H9 (cell line): Measurements from ENCODE around the gene AHCY. TPM values are rescaled to one million over a fixed set of nuclear protein-coding genes. Genes with fewer than 3 reads are reported as not detected.

ENCODE experiments used
- DNase-seq: peaks from one replicate; pipeline ENCODE4 v3.0.0-alpha.2; 2017
- H2AFZ ChIP-seq: one replicate; pipeline ENCODE4 v1.6.1; 2013; ENCODE audit warnings: mild to moderate bottlenecking, low read length, control low read depth, moderate library complexity
- H2AK5ac ChIP-seq: 2 replicates; pipeline ENCODE4 v1.6.1; 2013; ENCODE audit warnings: low read length, control low read depth, mixed read lengths; ENCODE audit not compliant: insufficient read length
- H2BK120ac ChIP-seq: one replicate; pipeline ENCODE4 v1.6.1; 2013; ENCODE audit warnings: low read depth, mild to moderate bottlenecking, low read length, control low read depth, inconsistent platforms; ENCODE audit not compliant: poor library complexity, severe bottlenecking
- H2BK12ac ChIP-seq: 2 replicates; pipeline ENCODE4 v1.6.1; 2013; ENCODE audit warnings: low read length, control low read depth, mixed read lengths, low read depth; ENCODE audit not compliant: insufficient read length
- H2BK15ac ChIP-seq: 2 replicates; pipeline ENCODE4 v1.6.1; 2013; ENCODE audit warnings: low read depth, low read length, control low read depth
- H2BK20ac ChIP-seq: one replicate; pipeline ENCODE4 v1.6.1; 2013; ENCODE audit warnings: low read depth, mild to moderate bottlenecking, low read length, control low read depth, inconsistent platforms; ENCODE audit not compliant: poor library complexity, severe bottlenecking
- H2BK5ac ChIP-seq: 2 replicates; pipeline ENCODE4 v1.6.1; 2013; ENCODE audit warnings: low read length, control low read depth, mixed read lengths; ENCODE audit not compliant: insufficient read length
- H3K14ac ChIP-seq: 2 replicates; pipeline ENCODE4 v1.6.1; 2013; ENCODE audit warnings: low read length, control low read depth; ENCODE audit not compliant: insufficient read depth
- H3K18ac ChIP-seq: 2 replicates; pipeline ENCODE4 v1.6.1; 2013; ENCODE audit warnings: low read depth, mild to moderate bottlenecking, mixed read lengths, low read length, control low read depth; ENCODE audit not compliant: insufficient read length
- H3K23ac ChIP-seq: 2 replicates; pipeline ENCODE4 v1.6.1; 2013; ENCODE audit warnings: low read length, control low read depth, mixed read lengths, low read depth; ENCODE audit not compliant: insufficient read length
- H3K23me2 ChIP-seq: 2 replicates; pipeline ENCODE4 v1.6.1; 2013; ENCODE audit warnings: low read depth, mild to moderate bottlenecking, mixed read lengths, low read length, control low read depth; ENCODE audit not compliant: insufficient read length, poor library complexity, severe bottlenecking
- H3K27ac ChIP-seq: 2 replicates; pipeline ENCODE4 v1.5.1; 2013; ENCODE audit warnings: low read length, control low read depth, mixed read lengths, low read depth; ENCODE audit not compliant: insufficient read length
- H3K27me3 ChIP-seq: 2 replicates; pipeline ENCODE4 v1.6.1; 2013; ENCODE audit warnings: low read length, control low read depth, inconsistent platforms; ENCODE audit not compliant: insufficient read depth
- H3K4ac ChIP-seq: 2 replicates; pipeline ENCODE4 v1.6.1; 2013; ENCODE audit warnings: low read depth, mild to moderate bottlenecking, control low read depth, inconsistent platforms, low read length, moderate library complexity
- H3K4me1 ChIP-seq: 2 replicates; pipeline ENCODE4 v1.6.1; 2013; ENCODE audit warnings: low read length, control low read depth, inconsistent platforms; ENCODE audit not compliant: insufficient read depth
- H3K4me2 ChIP-seq: 2 replicates; pipeline ENCODE4 v1.6.1; 2013; ENCODE audit warnings: low read length, control low read depth, mixed read lengths; ENCODE audit not compliant: insufficient read length, insufficient read depth
- H3K56ac ChIP-seq: 2 replicates; pipeline ENCODE4 v1.6.1; 2013; ENCODE audit warnings: low read depth, mild to moderate bottlenecking, mixed read lengths, low read length, control low read depth; ENCODE audit not compliant: insufficient read length
- H3K79me1 ChIP-seq: 2 replicates; pipeline ENCODE4 v1.6.1; 2013; ENCODE audit warnings: low read depth, mild to moderate bottlenecking, moderate library complexity, low read length, control low read depth, inconsistent platforms; ENCODE audit not compliant: insufficient read depth, poor library complexity, severe bottlenecking
- H3K79me2 ChIP-seq: 2 replicates; pipeline ENCODE4 v1.6.1; 2013; ENCODE audit warnings: low read length, control low read depth, inconsistent platforms; ENCODE audit not compliant: insufficient read depth
- H3K9ac ChIP-seq: 2 replicates; pipeline ENCODE4 v1.6.1; 2013; ENCODE audit warnings: low read length, control low read depth, mixed read lengths; ENCODE audit not compliant: insufficient read length; ENCODE audit errors: extremely low read depth
- H3K9me3 ChIP-seq: one replicate; pipeline ENCODE4 v1.6.1; 2013; ENCODE audit warnings: low read depth, low read length, inconsistent platforms; ENCODE audit not compliant: control insufficient read depth
- H3T11ph ChIP-seq: one replicate; pipeline ENCODE4 v1.6.1; 2013; ENCODE audit warnings: mild to moderate bottlenecking, low read length, control low read depth, inconsistent platforms
- H4K20me1 ChIP-seq: one replicate; pipeline ENCODE4 v1.6.1; 2013; ENCODE audit not compliant: control insufficient read depth, insufficient read length, insufficient read depth
- H4K5ac ChIP-seq: 2 replicates; pipeline ENCODE4 v1.6.1; 2013; ENCODE audit warnings: low read depth, mild to moderate bottlenecking, mixed read lengths, low read length, control low read depth; ENCODE audit not compliant: insufficient read length
- H4K8ac ChIP-seq: replicated peaks from 2 replicates; pipeline ENCODE4 v1.6.1; 2013; ENCODE audit warnings: low read length, control low read depth, mixed read lengths, low read depth; ENCODE audit not compliant: insufficient read length
- H4K91ac ChIP-seq: 2 replicates; pipeline ENCODE4 v1.6.1; 2013; ENCODE audit warnings: low read depth, mild to moderate bottlenecking, moderate library complexity, mixed read lengths, low read length, control low read depth; ENCODE audit not compliant: insufficient read length
- H3K27ac Mint-ChIP-seq, 3 experiments: 2 replicates in 2 of 3; 3 replicates in 1 of 3; pipeline ENCODE4 v1.8.0; 2020 to 2021; ENCODE audit warnings: mixed read lengths in 3 of 3, mild to moderate bottlenecking in 1 of 3, moderate library complexity in 1 of 3
- H3K27me3 Mint-ChIP-seq: 2 replicates; pipeline ENCODE4 v1.8.0; 2021; ENCODE audit warnings: low read depth, mild to moderate bottlenecking, moderate library complexity, mixed read lengths
- H3K36me3 Mint-ChIP-seq, 3 experiments: 2 replicates in 2 of 3; 3 replicates in 1 of 3; pipeline ENCODE4 v1.8.0; 2020 to 2021; ENCODE audit warnings: low read depth in 3 of 3, mixed read lengths in 3 of 3; ENCODE audit not compliant: insufficient read depth in 1 of 3
- H3K4me1 Mint-ChIP-seq, 2 experiments: 2 replicates each; pipeline ENCODE4 v1.8.0; 2020; ENCODE audit warnings: mixed read lengths in 2 of 2
- H3K4me3 Mint-ChIP-seq, 2 experiments: 2 replicates in 1 of 2; 3 replicates in 1 of 2; pipeline ENCODE4 v1.8.0; 2020 to 2021; ENCODE audit warnings: mild to moderate bottlenecking in 2 of 2, mixed read lengths in 2 of 2, moderate library complexity in 1 of 2
- H3K9me3 Mint-ChIP-seq, 2 experiments: 2 replicates in 1 of 2; 3 replicates in 1 of 2; pipeline ENCODE4 v1.8.0; 2020; ENCODE audit warnings: mild to moderate bottlenecking in 2 of 2, mixed read lengths in 2 of 2, moderate library complexity in 1 of 2
- CTCF ChIP-seq: fragments of 200-600 bp; sonication (generic); conservative IDR thresholded peaks from 3 replicates; pipeline ENCODE4 v1.8.0; 2021; ENCODE audit warnings: antibody characterized with exemption, mild to moderate bottlenecking
- WGBS: extraction: QIAGEN DNeasy Blood & Tissue Kit; methylation state at CpG from one replicate; pipeline ENCODE4 v1.1.7; 2013; ENCODE audit warnings: missing lambda C conversion rate, low lambda C conversion rate, mixed read lengths; ENCODE audit not compliant: insufficient read length; ENCODE audit errors: extremely low coverage; 5-methylcytosine and 5-hydroxymethylcytosine counted together
- total RNA-seq: library from RNA; stranded (reverse); gene quantifications from 2 replicates; pipeline ENCODE4 v1.2.1, GENCODE V29; 2021

Gene AHCY
- total RNA-seq, 1 experiment from 2014 or later = 461 TPM

GRCh38 chr20:34268145-34268544 lies 35.0 kb downstream of the AHCY start:
- Histone ChIP-seq H3K9ac (no peak overlapping the region), H4K5ac (no peak overlapping the region), H2BK20ac (no peak overlapping the region), H3K27ac (no peak overlapping the region), H2BK120ac (no peak overlapping the region), H3T11ph (no peak overlapping the region), H2AK5ac (no peak overlapping the region), H3K56ac (no peak overlapping the region), H4K8ac (no peak overlapping the region), H3K14ac (no peak overlapping the region), H2BK5ac (no peak overlapping the region), H3K79me1 (no peaks in the 10 kb centered on the region), H3K27me3 (no peaks in the 10 kb centered on the region), H3K9me3 (no peaks in the 10 kb centered on the region), H4K91ac (no peak overlapping the region), H3K23ac (no peak overlapping the region), H3K18ac (no peak overlapping the region), H2AFZ (no peak overlapping the region), H2BK15ac (no peak overlapping the region), H3K4me1 (no peaks in the 10 kb centered on the region), H4K20me1 (no peaks in the 10 kb centered on the region), H3K23me2 (peaks cover 6% of the 10 kb centered on the region), H3K4me2 (no peak overlapping the region), H3K4ac (no peak overlapping the region), H3K79me2 (no peaks in the 10 kb centered on the region), H2BK12ac (no peak overlapping the region)
- Mint-ChIP-seq H3K36me3 (peaks cover under 1 to 35% (median 4%) of the 10 kb centered on the region in 3 experiments; a peak in 6 of 7 replicates), H3K4me3 (peak overlapping the region in 1 of 2 experiments; percentile 57; a peak in 1 of 5 replicates), H3K9me3 (no peaks in the 10 kb centered on the region), H3K27ac (peak overlapping the region in 1 of 3 experiments; percentile 88; a peak in 2 of 7 replicates), H3K4me1 (peaks cover 5 to 13% of the 10 kb centered on the region in 2 experiments; a peak in 2 of 4 replicates), H3K27me3 (peaks cover 9% of the 10 kb centered on the region)
- no CpG with 5 or more reads among the region's 12 CpGs for WGBS
- DNase-seq = no peak
- no peak for TF ChIP-seq CTCF
